Activated gamma-delta T cell (primary cell): ENCODE data around the gene SYCP2L.
A peak's percentile ranks its signal among the peaks of the same experiment; 100 is the strongest.
"Not testable (repeated sequence)": the region's sequence is repeated elsewhere in the genome, so short reads cannot be mapped to it uniquely, and the experiment has no call there.

Source experiments
- DNase-seq: peaks from one replicate; lab custom pipeline; 2025; lab: John Stamatoyannopoulos, UW
- total RNA-seq, 2 donors: gene quantifications; one replicate each; lab custom pipeline; 2026; lab: John Stamatoyannopoulos, UW

SYCP2L gene
- total RNA-seq: 0.15 to 0.22 reads per million in 2 donors

DNA sequence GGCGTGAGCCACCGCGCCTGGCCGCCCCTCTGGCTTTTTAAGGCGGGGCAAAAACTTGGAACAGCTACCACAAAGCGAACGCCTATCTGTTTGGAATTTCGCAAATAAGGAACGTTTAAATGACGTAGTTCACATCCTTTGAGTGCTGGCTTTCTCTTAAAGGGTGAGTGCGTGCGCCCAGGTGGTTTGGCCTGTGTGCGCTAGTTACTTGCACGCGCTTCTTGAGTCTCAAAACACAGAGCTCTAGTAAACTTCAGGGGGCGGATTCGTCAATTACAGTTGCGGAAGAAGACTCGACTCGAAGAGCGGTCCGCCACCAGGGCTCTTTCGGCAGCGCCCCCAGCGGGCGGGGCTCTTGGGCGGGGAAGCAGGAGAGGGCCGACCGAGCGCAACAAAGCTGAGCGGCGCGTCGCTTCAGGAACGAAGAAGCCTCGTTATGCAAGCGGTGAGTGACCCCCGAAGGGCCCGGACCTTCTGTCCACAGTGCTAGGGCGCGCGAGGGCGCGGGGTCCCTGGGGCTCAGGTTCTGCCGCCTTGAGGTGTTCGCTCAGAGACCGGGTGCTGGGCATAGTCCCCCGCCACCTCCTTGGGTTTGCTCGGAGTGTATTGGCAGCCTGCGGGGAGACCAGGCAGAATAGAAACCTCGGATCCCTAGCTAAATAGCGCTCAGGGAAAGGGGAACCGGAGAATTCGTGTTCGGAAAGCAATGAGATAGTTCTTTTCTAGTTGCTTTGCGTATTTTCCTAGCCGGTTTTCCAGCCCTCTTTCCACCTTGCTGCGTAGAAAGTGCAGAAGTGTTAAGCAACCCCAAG lies at the start of gene SYCP2L:
Gene SYCP2L, plus strand, starts transcription at position 362 of the 812 bp plus-strand sequence. Its CDS starts 75 bp downstream, at position 437.
- no peak for DNase-seq

DNA sequence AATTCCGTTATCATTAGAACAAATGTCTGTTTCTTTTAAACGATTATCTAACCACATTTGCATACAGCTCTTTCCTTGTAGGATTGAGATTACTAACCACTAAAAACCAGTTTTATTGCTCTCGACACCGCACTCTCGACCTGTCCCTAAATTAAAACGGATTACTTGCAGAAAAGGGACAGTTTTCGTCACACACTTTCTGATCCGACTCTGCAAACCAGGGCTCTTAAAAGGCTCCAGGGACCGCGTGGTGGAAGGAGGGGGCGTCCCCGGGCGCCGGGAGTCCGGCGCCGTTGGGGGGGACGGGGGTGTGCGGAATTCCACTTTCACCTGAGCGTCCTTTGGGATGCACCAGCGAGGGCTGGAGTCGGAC lies 49.2 kb upstream of the SYCP2L start:
- DNase-seq: no peak

DNA sequence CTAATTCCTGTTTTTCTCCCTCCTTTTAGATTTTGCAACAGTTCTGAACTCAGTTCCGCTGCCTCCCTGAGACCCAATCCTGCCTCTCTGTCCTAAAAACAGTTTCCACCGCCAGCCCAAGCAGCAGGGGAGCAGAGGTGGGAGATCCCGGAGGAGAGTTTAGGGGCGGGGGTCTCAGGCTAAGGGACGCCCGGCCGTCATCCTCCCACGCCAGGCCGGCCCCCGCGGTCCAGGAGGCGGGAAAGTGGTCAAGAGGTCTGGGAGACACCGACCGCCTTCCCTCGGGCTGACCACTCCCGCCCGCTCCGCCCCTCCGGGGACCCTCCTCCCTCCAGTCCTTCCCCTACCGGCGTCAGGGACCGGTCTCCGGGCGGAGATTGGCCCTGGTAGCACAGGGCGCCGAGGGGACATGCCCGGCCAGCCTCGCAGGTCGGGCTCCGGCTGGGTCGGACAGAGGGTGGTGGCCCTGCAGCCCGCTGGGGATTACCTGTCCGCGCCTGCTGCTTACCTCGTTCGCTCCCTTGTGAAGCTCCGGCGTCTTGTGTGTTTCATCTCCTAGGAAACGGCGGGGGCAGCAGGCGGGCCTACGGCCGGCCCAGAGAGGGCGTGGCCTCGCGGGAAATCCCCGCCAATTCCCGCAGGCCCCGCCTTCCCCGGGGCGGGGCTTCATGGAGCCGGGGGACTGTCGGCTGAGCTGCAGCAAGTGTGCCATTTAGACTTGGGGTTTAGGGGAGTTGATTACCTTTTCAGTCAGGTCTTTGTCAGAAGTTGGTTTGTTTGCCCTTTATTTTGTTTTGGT lies 48.7 kb upstream of the SYCP2L start, which contains the start of gene MAK:
Gene MAK, minus strand, starts transcription at position 545 of the 799 bp plus-strand sequence. CDS start 7,891 bp downstream, outside the sequence.
- DNase-seq: peak; percentile 67

DNA sequence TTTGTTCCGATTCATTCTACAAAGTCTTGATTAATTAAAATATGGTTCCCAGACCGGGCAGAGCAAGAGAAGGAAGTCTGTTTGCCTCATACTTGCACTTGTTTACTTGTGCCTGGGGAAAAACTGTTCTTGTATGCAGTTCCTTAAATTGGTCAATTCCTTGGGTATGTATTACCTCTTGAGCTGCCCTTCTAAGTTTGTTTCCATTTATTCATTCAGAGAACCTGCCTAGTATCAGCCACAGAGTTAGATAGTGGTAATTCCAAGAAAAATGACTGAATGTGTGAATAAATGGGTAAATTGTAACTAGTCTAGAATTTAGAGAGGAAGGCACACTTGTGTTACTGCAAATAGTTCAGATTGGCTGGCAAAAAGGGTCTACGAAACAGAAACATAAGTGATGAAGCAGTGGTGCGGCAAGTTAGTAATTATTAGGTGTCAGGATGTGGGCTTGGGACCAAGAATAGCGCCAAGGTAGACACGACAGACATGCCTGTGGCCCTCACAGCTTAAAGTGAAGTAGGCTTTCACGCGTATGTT lies 48.0 kb upstream of the SYCP2L start:
- DNase-seq: no peak

DNA sequence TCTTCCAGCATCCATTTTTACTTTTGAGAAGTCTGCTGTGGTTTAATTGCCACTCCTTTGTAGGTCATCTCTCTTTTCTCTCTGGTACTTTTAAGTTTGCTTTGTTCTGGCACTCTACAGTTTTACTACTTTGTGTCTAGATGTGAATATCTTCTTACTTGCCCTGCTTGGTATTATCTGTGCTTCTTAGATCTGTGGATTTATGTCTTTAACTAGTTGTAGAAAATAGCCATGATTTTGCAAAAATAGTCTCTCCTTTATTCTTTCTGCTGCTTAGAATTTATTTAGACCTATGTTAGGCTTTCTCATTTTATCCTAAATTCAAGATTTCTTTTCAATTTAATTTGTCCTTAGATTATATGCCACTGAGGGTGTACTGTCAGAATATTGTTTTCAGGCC lies 43.3 kb upstream of the SYCP2L start:
- no peak for DNase-seq

DNA sequence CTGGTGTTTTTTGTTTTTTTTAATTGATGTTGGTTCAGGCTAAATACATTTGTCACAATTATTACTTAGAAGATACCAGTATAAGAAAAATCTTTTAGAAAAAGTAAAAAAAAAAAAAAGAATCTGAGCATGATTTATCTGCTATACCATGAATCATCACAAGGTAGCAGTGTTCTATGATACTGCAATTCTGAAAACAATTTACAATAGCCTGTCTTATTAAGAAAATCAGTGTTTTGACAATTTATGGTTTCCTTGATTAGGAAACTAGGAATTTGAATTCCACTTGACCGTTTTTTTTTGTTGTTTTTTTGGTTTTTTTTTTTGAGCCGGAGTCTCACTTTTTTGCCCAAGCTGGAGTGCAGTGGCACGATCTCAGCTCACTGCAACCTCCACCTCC lies 39.2 kb upstream of the SYCP2L start:
- no peak for DNase-seq

DNA sequence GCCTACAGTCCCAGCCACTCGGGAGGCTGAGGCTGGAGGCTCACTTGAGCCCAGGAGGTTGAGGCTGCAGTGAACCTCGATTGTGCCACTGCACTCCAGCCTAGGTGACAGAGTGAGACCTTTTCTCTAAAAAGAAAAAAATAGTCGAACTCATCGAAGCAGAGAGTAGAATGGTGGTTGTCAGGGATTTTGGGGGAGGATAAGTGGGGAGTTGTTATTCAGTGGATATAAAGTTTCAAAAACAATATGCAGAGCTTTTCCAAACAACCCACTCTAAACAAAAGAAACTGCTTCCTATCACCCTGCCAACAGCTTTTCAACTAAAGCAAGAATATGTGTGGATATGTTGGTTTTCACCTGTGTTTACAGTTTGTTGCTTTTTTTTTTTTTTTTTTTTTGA lies 37.0 kb upstream of the SYCP2L start:
- no peak for DNase-seq

DNA sequence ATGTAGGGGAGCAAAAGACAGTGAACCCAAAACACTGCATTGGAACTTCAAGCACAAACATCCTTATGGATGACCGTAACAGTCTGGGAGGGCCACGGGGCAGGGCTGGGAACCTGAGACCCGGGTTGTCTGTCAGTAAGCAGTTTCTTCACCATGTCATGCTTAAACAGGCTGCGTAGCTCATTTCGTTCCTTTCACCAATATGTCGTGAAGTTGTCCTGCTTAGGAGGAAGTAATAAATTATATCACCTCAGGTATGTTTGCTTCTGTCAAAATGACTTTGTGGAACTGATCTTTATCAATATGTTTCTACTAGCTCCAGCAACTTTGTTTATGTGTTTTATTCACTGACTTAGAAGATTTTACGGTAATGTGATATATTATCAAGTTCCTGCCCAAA lies 36.1 kb upstream of the SYCP2L start:
- DNase-seq: no peak

DNA sequence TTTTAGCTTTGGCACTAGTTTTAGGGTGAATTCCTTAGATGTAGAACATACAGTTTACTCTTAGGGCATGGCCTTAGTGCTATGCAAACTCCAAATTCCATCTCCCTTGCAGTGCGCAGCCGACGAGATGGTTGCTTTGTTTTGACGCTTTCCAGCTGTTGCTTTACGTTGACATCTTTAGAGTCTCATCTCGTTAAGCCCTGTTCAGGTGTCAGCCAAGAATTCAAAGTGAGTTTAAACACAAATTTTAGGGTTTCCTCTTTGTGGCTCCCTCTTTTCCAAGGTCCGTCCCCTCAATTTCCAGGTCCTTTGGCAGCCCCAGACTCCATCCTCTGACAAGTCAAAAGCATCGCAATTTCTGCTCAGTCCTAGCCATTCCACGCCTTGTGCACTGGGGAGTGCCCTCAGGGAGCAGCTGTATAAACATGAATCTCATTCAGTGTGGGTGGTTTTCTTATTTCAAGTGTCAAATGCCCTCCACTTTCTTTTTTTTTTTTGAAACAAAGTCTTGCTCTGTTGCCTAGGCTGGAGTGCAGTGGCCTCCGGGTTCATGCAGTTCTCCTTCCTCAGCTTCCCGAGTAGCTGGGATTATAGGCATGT lies 34.4 kb upstream of the SYCP2L start:
- DNase-seq: no peak

DNA sequence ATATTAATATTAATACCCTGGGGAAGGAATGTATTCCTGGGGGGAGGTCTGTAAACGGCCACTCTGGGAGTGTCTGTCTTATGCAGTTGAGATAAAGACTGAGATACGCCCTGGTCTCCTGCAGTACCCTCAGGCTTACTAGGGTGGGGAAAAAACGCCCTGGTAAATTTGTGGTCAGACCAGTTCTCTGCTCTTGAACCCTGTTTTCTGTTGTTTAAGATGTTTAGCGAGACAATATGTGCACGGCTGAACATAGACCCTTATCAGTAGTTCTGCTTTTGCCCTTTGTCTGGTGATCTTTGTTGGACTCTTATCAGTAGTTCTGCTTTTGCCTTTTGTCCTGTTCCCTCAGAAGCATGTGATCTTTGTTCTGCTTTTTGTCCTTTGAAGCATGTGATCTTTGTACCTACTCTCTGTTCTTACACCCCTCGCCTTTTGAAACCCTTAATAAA lies 33.0 kb upstream of the SYCP2L start:
- not testable (repeated sequence) for DNase-seq

DNA sequence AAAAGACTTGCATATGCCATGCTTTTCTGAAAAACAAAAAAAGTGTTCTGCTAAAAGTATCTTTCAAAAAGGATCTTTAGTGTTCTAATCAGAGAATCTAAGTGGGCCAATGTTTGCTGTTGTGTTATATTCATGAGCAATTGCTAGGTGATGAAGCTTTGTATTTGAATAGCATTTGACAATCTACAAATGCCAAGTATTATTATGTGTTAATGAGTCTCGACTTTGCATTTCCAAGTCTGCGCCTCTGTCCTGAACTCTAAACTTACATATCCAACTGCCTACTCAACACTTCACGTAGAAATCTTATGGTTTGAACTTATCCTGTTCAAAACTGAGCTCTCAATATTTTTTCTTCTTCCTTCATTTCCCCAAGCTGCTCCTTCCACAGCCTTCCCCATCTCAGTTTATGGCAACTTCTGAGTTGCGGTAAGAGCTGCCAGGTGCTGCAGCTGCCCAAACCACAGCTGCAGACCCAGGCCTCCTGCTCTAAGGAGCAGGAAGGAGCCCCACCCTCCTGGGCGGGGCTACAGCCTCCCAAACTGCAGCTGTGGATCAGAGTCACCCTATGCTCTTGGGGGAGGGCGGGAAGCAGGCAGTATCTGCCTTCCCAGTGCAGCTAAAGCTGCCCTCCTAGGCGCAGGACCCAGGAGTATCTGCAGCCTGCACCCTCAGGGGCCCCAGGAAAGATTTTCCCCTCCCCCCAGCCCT lies 31.8 kb upstream of the SYCP2L start:
- DNase-seq: no peak

DNA sequence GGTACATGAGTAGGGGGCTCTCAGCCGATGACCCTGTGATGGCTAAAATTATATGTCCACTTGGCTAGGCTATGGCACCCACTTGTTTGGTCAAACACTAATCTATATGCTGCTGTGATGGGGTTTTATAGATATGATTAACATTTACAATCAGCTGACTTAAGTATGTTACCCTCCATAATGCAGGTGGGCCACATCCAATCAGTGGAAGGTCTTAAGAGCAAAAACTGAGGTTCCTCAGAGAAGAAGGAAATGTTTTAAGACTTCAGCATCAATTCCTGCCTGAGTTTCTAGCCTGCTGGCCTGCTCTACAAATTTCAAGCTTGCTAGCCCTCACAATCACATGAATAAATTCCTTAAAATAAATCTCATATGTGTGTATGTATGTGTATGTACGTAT lies 29.6 kb upstream of the SYCP2L start:
- no peak for DNase-seq

DNA sequence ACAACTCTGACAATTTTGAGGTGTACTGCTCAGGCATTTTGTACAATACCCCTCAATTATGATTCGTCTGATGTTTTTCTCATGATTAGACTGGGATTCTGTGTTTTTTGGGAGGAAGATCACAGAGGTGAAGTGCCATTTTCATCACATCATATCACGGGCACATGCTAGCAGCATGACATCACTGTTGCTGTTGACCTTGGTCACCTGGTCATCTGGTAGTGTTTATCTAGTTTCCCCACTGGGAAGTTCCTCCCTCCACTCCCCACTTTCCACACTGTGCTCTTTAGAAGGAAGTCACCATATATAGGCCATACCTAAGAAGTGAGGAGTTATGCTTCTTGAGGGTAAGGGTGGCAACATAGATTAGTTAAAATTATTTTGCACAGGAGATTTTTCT lies 25.8 kb upstream of the SYCP2L start:
- no peak for DNase-seq

DNA sequence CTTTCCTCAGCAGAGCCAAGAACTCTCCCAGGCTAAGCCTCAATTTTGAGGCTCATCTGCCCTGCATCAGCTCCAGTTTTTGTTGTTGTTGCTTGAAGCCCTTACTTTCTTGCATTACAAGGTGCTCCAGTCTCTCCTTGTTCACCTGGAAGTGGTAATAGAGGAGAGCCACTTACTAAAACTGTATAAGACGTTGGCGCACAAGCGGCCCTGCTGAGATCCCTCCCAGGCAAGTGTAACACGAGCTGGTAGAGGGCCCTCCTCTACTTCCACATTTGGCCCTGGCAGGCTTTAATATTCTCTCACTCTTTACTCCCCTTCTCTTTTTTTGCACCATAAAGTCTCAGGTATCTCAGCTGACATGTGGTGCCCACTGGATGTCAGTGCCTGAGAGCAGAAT lies 24.5 kb upstream of the SYCP2L start:
- DNase-seq: no peak

DNA sequence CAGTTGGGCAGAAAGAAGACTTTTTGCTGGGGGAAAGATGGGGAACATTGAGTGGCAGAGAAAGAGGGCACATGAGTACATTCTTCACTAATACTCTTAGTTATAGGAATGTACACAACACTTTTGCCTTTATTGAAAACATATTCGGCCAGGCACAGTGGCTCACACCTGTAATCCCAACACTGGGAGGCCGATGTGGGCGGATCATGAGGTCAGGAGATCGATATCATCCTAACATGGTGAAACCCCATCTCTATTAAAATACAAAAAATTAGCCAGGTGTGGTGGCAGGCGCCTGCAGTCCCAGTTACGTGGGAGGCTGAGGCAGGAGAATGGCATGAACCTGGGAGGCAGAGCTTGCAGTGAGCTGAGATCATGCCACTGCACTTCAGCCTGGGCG lies 23.8 kb upstream of the SYCP2L start:
- DNase-seq: not testable (repeated sequence)

DNA sequence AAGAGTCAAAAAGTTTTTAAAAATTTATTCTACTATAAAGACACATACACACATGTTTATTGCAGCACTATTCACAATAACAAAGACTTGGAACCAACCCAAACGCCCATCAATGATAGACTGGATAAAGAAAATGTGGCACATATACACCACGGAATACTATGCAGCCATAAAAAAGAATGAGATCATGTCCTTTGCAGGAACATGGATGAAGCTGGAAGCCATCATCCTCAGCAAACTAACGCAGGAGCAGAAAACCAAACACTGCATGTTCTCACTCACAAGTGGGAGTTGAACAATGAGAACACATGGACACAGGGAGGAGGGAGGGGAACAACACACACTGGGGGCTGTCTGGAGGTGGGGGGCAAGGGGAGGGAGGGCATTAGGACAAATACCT lies 20.1 kb upstream of the SYCP2L start:
- not testable (repeated sequence) for DNase-seq

DNA sequence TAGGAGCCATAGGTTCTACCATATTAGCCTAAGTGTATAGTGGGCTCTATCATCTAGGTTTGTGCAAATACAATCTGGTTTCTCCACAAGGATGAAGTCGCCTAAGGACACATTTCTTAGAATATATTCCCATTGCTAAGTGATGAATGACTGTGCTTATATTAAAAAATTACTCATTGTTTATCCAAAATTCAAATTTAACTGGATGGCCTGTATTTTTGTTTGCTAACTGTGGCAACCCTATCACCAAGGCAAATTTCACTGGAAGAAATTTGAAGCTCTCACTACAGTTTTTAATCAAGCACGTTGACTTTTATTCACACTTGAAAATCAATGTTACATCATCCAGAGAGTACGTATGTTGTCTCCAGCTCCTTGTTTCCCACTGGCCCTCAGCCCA lies 18.9 kb upstream of the SYCP2L start:
- no peak for DNase-seq

DNA sequence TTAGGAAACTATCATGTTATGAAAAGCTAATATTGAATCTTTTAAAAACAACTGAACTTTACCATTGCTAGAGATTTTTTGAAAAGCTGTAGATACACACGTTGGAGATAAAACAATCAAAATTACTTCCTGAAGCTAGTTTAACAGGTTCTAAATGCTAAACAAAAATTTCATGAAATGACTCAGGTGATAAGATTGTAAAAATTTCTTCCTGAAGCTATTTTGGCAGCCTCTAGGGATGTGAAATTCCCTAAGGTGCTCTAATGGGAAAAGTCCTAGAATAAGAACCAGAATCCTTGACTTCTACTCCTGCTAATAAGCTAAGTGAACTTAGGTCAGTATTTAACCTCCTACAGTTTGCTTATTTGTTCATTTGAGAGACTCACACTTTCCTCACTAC lies 13.5 kb upstream of the SYCP2L start:
- no peak for DNase-seq

DNA sequence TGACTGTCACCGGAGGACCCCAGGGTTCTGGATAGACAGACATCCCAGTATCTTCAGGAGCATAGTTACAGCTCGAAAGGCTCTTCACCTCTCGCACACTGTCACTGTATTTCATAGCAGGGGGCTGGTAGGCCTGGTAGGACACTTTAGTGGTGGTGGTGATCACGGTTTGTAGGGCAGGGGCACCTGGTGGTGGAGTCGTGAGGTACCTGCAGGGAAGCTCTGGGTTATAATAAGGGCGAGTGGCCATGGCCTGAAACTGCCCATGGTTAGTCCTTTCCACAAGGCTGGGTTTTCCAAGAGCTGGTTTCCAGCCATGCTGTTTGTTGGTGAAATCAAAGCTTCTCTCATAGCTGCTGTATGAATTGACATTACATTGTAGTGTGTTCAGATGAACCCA lies 12.6 kb upstream of the SYCP2L start:
- DNase-seq: no peak

DNA sequence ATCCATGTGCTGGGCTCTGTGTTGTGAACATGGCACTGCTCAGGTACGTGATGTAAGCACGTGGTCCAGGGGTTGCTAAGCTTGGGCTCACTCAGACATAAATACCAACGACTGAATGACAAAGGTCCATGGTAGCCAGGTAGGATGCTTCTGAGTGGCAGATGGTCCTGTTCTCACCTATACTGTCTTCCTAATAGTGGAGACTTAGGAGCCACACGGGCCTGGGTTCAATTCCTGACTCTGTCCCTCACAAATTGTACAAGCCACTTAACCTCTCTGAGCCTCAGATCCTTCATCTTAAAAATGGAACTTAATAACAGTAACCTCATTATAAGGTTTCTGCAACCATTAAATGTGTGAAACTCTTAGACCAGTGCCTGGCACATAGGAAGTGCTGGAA lies 11.8 kb upstream of the SYCP2L start:
- DNase-seq: no peak

DNA sequence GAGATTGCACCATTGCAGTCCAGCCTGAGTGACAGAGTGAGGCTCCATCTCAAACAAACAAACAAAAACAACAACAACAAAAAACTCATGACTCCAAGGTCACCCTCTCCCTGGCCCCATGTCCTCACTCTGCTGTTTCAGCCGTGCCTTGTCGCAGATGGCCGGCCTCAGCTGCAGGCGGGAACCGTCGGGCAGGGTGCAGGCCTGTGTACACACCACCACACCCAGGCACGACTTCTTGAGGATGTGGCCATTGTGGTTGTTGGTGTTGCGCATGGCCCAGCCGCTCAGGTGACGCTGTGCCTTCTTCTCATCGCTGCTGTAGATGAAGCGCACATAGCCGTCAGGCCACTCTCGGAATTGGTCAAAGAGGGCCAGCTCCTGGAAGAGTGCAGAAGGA lies 9.8 kb upstream of the SYCP2L start:
- DNase-seq: no peak

DNA sequence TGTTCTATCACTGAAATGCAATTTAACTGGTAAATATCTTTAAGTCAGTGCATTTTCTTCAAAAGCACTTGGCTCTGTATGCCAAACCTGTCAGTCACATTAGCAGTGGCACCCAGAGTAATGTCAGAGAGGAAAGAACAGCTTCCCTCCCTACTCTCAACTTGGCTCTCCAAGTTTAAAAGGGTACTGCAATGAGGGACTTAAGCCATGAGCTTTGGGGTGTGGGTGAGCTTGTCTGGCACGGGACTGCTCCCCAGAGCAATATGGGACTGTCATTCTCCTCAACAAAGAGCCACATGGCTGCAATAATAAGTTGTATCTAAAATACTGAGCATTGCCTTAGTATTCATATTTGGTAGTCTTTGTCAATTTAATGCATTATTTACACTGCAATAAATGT lies 9.0 kb upstream of the SYCP2L start:
- no peak for DNase-seq
